ENCODE data around the gene GRIN2D. TPM values are rescaled to one million over a fixed set of nuclear protein-coding genes. Genes with fewer than 3 reads are reported as not detected.
A peak's percentile ranks its signal among the peaks of the same experiment; 100 is the strongest.

GRIN2D gene
- total RNA-seq, 4 donors from 2014 or later, result 0.07 to 0.27 (median 0.09) TPM; not detected in 1

DNA sequence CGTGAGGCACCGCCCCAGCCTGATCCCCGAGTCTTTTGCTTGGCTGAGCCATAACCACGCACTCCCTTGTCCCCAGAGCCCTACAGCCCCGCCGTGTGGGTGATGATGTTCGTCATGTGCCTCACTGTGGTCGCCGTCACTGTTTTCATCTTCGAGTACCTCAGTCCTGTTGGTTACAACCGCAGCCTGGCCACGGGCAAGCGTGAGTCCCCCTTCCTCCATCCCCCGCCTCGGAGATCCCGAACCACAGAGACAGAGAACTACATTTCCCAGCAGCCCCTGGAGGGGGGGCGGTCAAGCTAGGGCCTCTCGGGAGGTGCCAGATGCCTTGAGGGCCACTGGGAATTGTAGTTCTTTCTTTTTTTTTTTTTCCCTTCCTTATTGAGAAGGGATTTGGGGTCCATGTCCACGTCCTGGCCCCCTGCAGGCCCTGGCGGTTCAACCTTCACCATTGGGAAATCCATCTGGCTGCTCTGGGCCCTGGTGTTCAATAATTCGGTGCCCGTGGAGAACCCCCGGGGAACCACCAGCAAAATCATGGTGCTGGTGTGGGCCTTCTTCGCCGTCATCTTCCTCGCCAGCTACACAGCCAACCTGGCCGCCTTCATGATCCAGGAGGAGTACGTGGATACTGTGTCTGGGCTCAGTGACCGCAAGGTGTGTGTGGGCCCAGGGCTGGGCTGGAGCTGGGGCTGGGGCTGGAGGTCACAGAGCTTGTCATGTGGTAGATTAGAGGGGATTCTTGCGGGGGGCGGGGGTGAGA, 25.9 kb downstream of the GRIN2D start:
- in situ Hi-C loops (cut with MboI; ENCODE audit: low sequenced_read_pairs in 4 of 4) (no loop called here), intact Hi-C loops (cut with DNase I; ENCODE audit: low total_unique reads) (no loop called here)
- no peaks in the 10 kb centered on the region for H3K36me3 ChIP-seq
- ATAC-seq (no peak), DNase-seq (peak; percentile 15 to 44)
- H3K4me1 ChIP-seq, result peaks cover 0 to 7% of the 10 kb centered on the region in 2 donors
- no peak overlapping the region for H3K4me3 ChIP-seq
- H3K27ac ChIP-seq, result no peak overlapping the region
- H3K27me3 ChIP-seq, result peaks cover 24 to 29% (median 25%) of the 10 kb centered on the region in 3 donors
- no peaks in the 10 kb centered on the region for H3K9me3 ChIP-seq
- TF ChIP-seq, protein P1, sequence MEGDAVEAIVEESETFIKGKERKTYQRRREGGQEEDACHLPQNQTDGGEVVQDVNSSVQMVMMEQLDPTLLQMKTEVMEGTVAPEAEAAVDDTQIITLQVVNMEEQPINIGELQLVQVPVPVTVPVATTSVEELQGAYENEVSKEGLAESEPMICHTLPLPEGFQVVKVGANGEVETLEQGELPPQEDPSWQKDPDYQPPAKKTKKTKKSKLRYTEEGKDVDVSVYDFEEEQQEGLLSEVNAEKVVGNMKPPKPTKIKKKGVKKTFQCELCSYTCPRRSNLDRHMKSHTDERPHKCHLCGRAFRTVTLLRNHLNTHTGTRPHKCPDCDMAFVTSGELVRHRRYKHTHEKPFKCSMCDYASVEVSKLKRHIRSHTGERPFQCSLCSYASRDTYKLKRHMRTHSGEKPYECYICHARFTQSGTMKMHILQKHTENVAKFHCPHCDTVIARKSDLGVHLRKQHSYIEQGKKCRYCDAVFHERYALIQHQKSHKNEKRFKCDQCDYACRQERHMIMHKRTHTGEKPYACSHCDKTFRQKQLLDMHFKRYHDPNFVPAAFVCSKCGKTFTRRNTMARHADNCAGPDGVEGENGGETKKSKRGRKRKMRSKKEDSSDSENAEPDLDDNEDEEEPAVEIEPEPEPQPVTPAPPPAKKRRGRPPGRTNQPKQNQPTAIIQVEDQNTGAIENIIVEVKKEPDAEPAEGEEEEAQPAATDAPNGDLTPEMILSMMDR (IDR thresholded peaks at IDR 0.05 in 4 of 5, conservative IDR thresholded peaks at IDR 0.05 in 1 of 5), result no peak
- no peak for TF ChIP-seq POLR2A (IDR thresholded peaks at IDR 0.05)

DNA sequence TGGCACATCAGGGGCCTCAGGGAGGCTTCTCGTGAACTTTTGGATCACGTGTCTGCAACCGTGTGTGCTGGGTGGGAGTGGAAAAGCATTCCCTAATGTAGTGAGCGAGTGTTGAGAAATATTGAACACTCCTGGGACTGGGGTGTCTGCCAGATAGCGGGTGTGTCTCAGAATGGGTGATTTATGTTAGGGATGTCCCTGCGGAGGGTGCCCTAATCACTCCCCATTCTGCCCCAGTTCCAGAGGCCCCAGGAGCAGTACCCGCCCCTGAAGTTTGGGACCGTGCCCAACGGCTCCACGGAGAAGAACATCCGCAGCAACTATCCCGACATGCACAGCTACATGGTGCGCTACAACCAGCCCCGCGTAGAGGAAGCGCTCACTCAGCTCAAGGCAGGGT, 28.1 kb downstream of the GRIN2D start:
- TF ChIP-seq POLR2A (IDR thresholded peaks at IDR 0.05), result no peak
- TF ChIP-seq, protein P1 (IDR thresholded peaks at IDR 0.05 in 4 of 5, conservative IDR thresholded peaks at IDR 0.05 in 1 of 5), result no peak
- peak in 1 of 2 donors; percentile 30 for ATAC-seq

DNA sequence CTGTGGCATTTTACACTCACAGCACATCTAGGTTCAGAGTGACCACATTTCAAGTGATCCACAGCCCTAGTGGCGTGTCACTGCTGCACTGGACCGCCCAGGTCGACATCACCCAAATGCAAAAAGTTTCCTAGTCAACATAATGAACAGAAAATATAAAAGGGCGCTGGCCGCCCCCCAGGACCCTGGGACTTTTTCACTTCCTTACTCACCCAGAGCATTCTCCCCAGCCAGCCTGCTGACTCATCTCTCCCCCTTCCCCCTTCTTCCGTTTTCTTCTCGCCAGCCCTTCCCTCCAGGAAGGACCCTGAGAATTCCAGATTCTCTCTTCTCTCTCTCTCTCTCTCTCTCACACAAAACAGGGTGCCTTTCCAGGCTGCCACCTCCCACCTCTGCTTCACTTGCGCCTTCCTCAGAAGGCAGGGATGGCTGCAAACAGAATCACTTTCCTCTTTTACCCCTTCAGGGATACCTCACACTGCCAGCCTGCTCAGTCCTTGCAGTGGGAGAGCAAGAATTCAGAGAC, 31.3 kb downstream of the GRIN2D start:
- no peak for TF ChIP-seq POLR2A (IDR thresholded peaks at IDR 0.05)
- TF ChIP-seq, protein P1 (IDR thresholded peaks at IDR 0.05 in 4 of 5, conservative IDR thresholded peaks at IDR 0.05 in 1 of 5), result no peak
- H3K9me3 ChIP-seq, result no peaks in the 10 kb centered on the region
- ATAC-seq, result no peak
- no peaks in the 10 kb centered on the region for H3K36me3 ChIP-seq
- in situ Hi-C loops (cut with MboI; ENCODE audit: low sequenced_read_pairs in 4 of 4) (no loop called here), intact Hi-C loops (cut with DNase I; ENCODE audit: low total_unique reads) (no loop called here)
- no peaks in the 10 kb centered on the region for H3K27me3 ChIP-seq
- H3K4me3 ChIP-seq, result no peak overlapping the region
- H3K27ac ChIP-seq, result no peak overlapping the region
- no peaks in the 10 kb centered on the region for H3K4me1 ChIP-seq
- no peak for DNase-seq

More for the DNA sequence above, 28.1 kb downstream of the GRIN2D start:
- H3K36me3 ChIP-seq, result no peaks in the 10 kb centered on the region
- H3K4me3 ChIP-seq, result no peak overlapping the region
- no peak overlapping the region for H3K27ac ChIP-seq
- no peaks in the 10 kb centered on the region for H3K9me3 ChIP-seq
- intact Hi-C loops (cut with DNase I; ENCODE audit: low total_unique reads), result no loop called here
- no peak for DNase-seq
- H3K27me3 ChIP-seq, result peaks cover 3 to 7% (median 5%) of the 10 kb centered on the region in 3 donors
- no peaks in the 10 kb centered on the region for H3K4me1 ChIP-seq
- in situ Hi-C loops (cut with MboI; ENCODE audit: low sequenced_read_pairs in 4 of 4), result no loop called here

GRCh38 chr19:48428670-48429069, 35.2 kb downstream of the GRIN2D start:
- H3K9me3 ChIP-seq, result no peaks in the 10 kb centered on the region
- H3K4me1 ChIP-seq, result no peaks in the 10 kb centered on the region
- ATAC-seq, result no peak
- no peaks in the 10 kb centered on the region for H3K27me3 ChIP-seq
- no peak overlapping the region for H3K4me3 ChIP-seq
- in situ Hi-C loops (cut with MboI; ENCODE audit: low sequenced_read_pairs in 4 of 4) (no loop called here), intact Hi-C loops (cut with DNase I; ENCODE audit: low total_unique reads) (no loop called here)
- no peak overlapping the region for H3K27ac ChIP-seq
- H3K36me3 ChIP-seq, result no peaks in the 10 kb centered on the region
- no peak for DNase-seq
- TF ChIP-seq, protein P1 (IDR thresholded peaks at IDR 0.05 in 4 of 5, conservative IDR thresholded peaks at IDR 0.05 in 1 of 5), result no peak
- no peak for TF ChIP-seq POLR2A (IDR thresholded peaks at IDR 0.05)

Data from gastrocnemius medialis (tissue), 4 donors.